Activated T-cell treated with anti-CD3 and anti-CD28 coated beads, Interleukin-2, amount 50 U/mL, for 72 hours (primary cell): ENCODE results near the gene LRMDA. TPM values are rescaled to one million over a fixed set of nuclear protein-coding genes. Genes with fewer than 3 reads are reported as not detected.

ENCODE experiments used
- ATAC-seq, 2 donors: fragments of 150-1000 bp; cut with Tn5 transposase; replicated peaks in 1 of 2; 2 replicates each; pipeline ENCODE4 v1.10.0; 2021; ENCODE audit warnings: moderate library complexity in 2 of 2, mild to moderate bottlenecking in 1 of 2
- DNase-seq, 2 donors: peaks; one replicate each; pipeline ENCODE4 v3.0.0; 2021 to 2022; ENCODE audit warnings: mixed read lengths in 1 of 2
- H3K27ac Mint-ChIP-seq: one replicate; pipeline ENCODE4 v1.8.0; 2022; ENCODE audit warnings: mild to moderate bottlenecking, moderate library complexity, mixed read lengths
- H3K27me3 Mint-ChIP-seq: one replicate; pipeline ENCODE4 v1.8.0; 2022; ENCODE audit warnings: low read depth, mixed read lengths
- H3K36me3 Mint-ChIP-seq, 2 donors: one replicate each; pipeline ENCODE4 v1.8.0; 2022; ENCODE audit warnings: mixed read lengths in 2 of 2, mild to moderate bottlenecking in 1 of 2; ENCODE audit not compliant: insufficient read depth in 2 of 2
- H3K4me1 Mint-ChIP-seq: one replicate; pipeline ENCODE4 v1.8.0; 2022; ENCODE audit warnings: low read depth, mixed read lengths
- H3K4me3 Mint-ChIP-seq, 2 donors: one replicate each; pipeline ENCODE4 v1.8.0; 2022; ENCODE audit warnings: mild to moderate bottlenecking in 2 of 2, mixed read lengths in 2 of 2, moderate library complexity in 2 of 2
- H3K9me3 Mint-ChIP-seq, 2 donors: one replicate each; pipeline ENCODE4 v1.8.0; 2022; ENCODE audit warnings: mixed read lengths in 2 of 2
- total RNA-seq, 2 donors: library from RNA; stranded (reverse); gene quantifications; one replicate each; pipeline ENCODE4 v1.2.3, GENCODE V29; 2022

The LRMDA gene
- total RNA-seq, 2 donors from 2014 or later, result not detected

- no peak overlapping the region for H3K27ac Mint-ChIP-seq
- H3K4me3 Mint-ChIP-seq, result no peak overlapping the region
- H3K27me3 Mint-ChIP-seq, result no peaks in the 10 kb centered on the region
- ATAC-seq (no peak), DNase-seq (no peak)
- H3K4me1 Mint-ChIP-seq, result no peaks in the 10 kb centered on the region
- peaks cover 0 to 8% of the 10 kb centered on the region in 2 donors for H3K9me3 Mint-ChIP-seq
- peaks cover 0 to 2% of the 10 kb centered on the region in 2 donors for H3K36me3 Mint-ChIP-seq
These were observed 677.3 kb downstream of the LRMDA start for GRCh38 chr10:76108563-76109359.

GRCh38 chr10:76111404-76111803 lies 680.0 kb downstream of the LRMDA start:
- H3K9me3 Mint-ChIP-seq, result peaks cover 0 to 5% of the 10 kb centered on the region in 2 donors
- H3K4me3 Mint-ChIP-seq, result no peak overlapping the region
- H3K27ac Mint-ChIP-seq, result no peak overlapping the region
- H3K27me3 Mint-ChIP-seq, result no peaks in the 10 kb centered on the region
- H3K36me3 Mint-ChIP-seq, result no peaks in the 10 kb centered on the region
- DNase-seq, result no peak
- no peak for ATAC-seq
- H3K4me1 Mint-ChIP-seq, result no peaks in the 10 kb centered on the region

- no peak overlapping the region for H3K27ac Mint-ChIP-seq
- DNase-seq (no peak), ATAC-seq (no peak)
- H3K36me3 Mint-ChIP-seq, result no peaks in the 10 kb centered on the region
- H3K27me3 Mint-ChIP-seq, result no peaks in the 10 kb centered on the region
- H3K9me3 Mint-ChIP-seq, result peaks cover 0 to 5% of the 10 kb centered on the region in 2 donors
- no peaks in the 10 kb centered on the region for H3K4me1 Mint-ChIP-seq
- H3K4me3 Mint-ChIP-seq, result no peak overlapping the region
These were observed 680.8 kb downstream of the LRMDA start for GRCh38 chr10:76111986-76112825.

GRCh38 chr10:76112826-76113150 lies 681.4 kb downstream of the LRMDA start:
- no peak for ATAC-seq
- Mint-ChIP-seq H3K36me3 (no peaks in the 10 kb centered on the region), H3K27me3 (no peaks in the 10 kb centered on the region)

GRCh38 chr10:76113952-76114351 lies 682.5 kb downstream of the LRMDA start:
- H3K27ac Mint-ChIP-seq, result no peak overlapping the region
- no peaks in the 10 kb centered on the region for H3K27me3 Mint-ChIP-seq
- H3K4me1 Mint-ChIP-seq, result no peaks in the 10 kb centered on the region
- H3K9me3 Mint-ChIP-seq, result peaks cover 0 to 5% of the 10 kb centered on the region in 2 donors
- no peak overlapping the region for H3K4me3 Mint-ChIP-seq
- ATAC-seq (no peak), DNase-seq (no peak)
- no peaks in the 10 kb centered on the region for H3K36me3 Mint-ChIP-seq

More at GRCh38 chr10:76112826-76113150, 681.4 kb downstream of the LRMDA start:
- no peak for DNase-seq
- Mint-ChIP-seq H3K4me1 (no peaks in the 10 kb centered on the region), H3K27ac (no peak overlapping the region), H3K4me3 (no peak overlapping the region), H3K9me3 (peaks cover 0 to 5% of the 10 kb centered on the region in 2 donors)

GRCh38 chr10:76114581-76115001 lies 683.2 kb downstream of the LRMDA start:
- no peaks in the 10 kb centered on the region for H3K4me1 Mint-ChIP-seq
- H3K9me3 Mint-ChIP-seq, result peaks cover 0 to 5% of the 10 kb centered on the region in 2 donors
- H3K27ac Mint-ChIP-seq, result no peak overlapping the region
- no peaks in the 10 kb centered on the region for H3K27me3 Mint-ChIP-seq
- no peak for DNase-seq
- H3K4me3 Mint-ChIP-seq, result no peak overlapping the region
- H3K36me3 Mint-ChIP-seq, result no peaks in the 10 kb centered on the region
- no peak for ATAC-seq

- H3K27ac Mint-ChIP-seq, result no peak overlapping the region
- no peaks in the 10 kb centered on the region for H3K4me1 Mint-ChIP-seq
- ATAC-seq (no peak), DNase-seq (no peak)
- H3K9me3 Mint-ChIP-seq, result peaks cover 0 to 5% of the 10 kb centered on the region in 2 donors
- no peak overlapping the region for H3K4me3 Mint-ChIP-seq
- H3K36me3 Mint-ChIP-seq, result no peaks in the 10 kb centered on the region
- H3K27me3 Mint-ChIP-seq, result no peaks in the 10 kb centered on the region
These were observed 683.7 kb downstream of the LRMDA start for GRCh38 chr10:76115131-76115470.

- H3K36me3 Mint-ChIP-seq, result no peaks in the 10 kb centered on the region
- no peak overlapping the region for H3K27ac Mint-ChIP-seq
- H3K9me3 Mint-ChIP-seq, result peaks cover 0 to 5% of the 10 kb centered on the region in 2 donors
- H3K4me1 Mint-ChIP-seq, result no peaks in the 10 kb centered on the region
- ATAC-seq (no peak), DNase-seq (no peak)
- no peak overlapping the region for H3K4me3 Mint-ChIP-seq
- H3K27me3 Mint-ChIP-seq, result no peaks in the 10 kb centered on the region
These were observed 684.2 kb downstream of the LRMDA start for GRCh38 chr10:76115471-76116155.

- DNase-seq (no peak), ATAC-seq (no peak)
- Mint-ChIP-seq H3K27ac (no peak overlapping the region), H3K27me3 (no peaks in the 10 kb centered on the region), H3K4me3 (no peak overlapping the region), H3K9me3 (peaks cover 0 to 3% of the 10 kb centered on the region in 2 donors), H3K36me3 (no peaks in the 10 kb centered on the region), H3K4me1 (no peaks in the 10 kb centered on the region)
These were observed 685.1 kb downstream of the LRMDA start for GRCh38 chr10:76116523-76116922.

- Mint-ChIP-seq H3K9me3 (peaks cover 0 to 3% of the 10 kb centered on the region in 2 donors), H3K36me3 (no peaks in the 10 kb centered on the region), H3K4me3 (no peak overlapping the region), H3K27ac (no peak overlapping the region), H3K27me3 (no peaks in the 10 kb centered on the region), H3K4me1 (no peaks in the 10 kb centered on the region)
- no peak for ATAC-seq
- no peak for DNase-seq
These were observed 686.5 kb downstream of the LRMDA start for GRCh38 chr10:76117949-76118348.

GRCh38 chr10:76119036-76119435 lies 687.6 kb downstream of the LRMDA start:
- Mint-ChIP-seq H3K27me3 (no peaks in the 10 kb centered on the region), H3K36me3 (no peaks in the 10 kb centered on the region), H3K9me3 (peaks cover 0 to 3% of the 10 kb centered on the region in 2 donors), H3K27ac (no peak overlapping the region), H3K4me3 (no peak overlapping the region), H3K4me1 (no peaks in the 10 kb centered on the region)
- no peak for ATAC-seq
- no peak for DNase-seq

- no peak for DNase-seq
- Mint-ChIP-seq H3K27me3 (no peaks in the 10 kb centered on the region), H3K4me1 (no peaks in the 10 kb centered on the region), H3K27ac (no peak overlapping the region), H3K9me3 (peaks cover 0 to 3% of the 10 kb centered on the region in 2 donors), H3K36me3 (no peaks in the 10 kb centered on the region), H3K4me3 (no peak overlapping the region)
- ATAC-seq, result no peak
These were observed 688.1 kb downstream of the LRMDA start for GRCh38 chr10:76119515-76119914.

- Mint-ChIP-seq H3K4me3 (no peak overlapping the region), H3K36me3 (no peaks in the 10 kb centered on the region), H3K9me3 (peaks cover 0 to 3% of the 10 kb centered on the region in 2 donors)
These were observed 690.6 kb downstream of the LRMDA start for GRCh38 chr10:76122056-76122455.

More at GRCh38 chr10:76122056-76122455, 690.6 kb downstream of the LRMDA start:
- Mint-ChIP-seq H3K27me3 (no peaks in the 10 kb centered on the region), H3K27ac (no peak overlapping the region), H3K4me1 (no peaks in the 10 kb centered on the region)
- no peak for DNase-seq
- no peak for ATAC-seq
